Gastrocnemius medialis (tissue), 4 donors: ENCODE measurements around the gene ASIC1. TPM values are rescaled to one million over a fixed set of nuclear protein-coding genes. Genes with fewer than 3 reads are reported as not detected.

Source experiments
- ATAC-seq, 2 donors: fragments of 150-250 bp; one replicate each; pipeline ENCODE4 v1.9.1; 2016
- DNase-seq, 2 donors: peaks; one replicate each; pipeline ENCODE4 v3.0.0-alpha.2; 2019
- H3K27ac ChIP-seq, 4 donors: fragments of 200-600 bp; sonication (generic); 1 replicate in 1 of 4; 2 replicates in 3 of 4; pipeline ENCODE4 v1.5.1; 2016 to 2018; ENCODE audit warnings: mild to moderate bottlenecking in 2 of 4, moderate library complexity in 1 of 4
- H3K27me3 ChIP-seq, 3 donors: fragments of 200-600 bp; sonication (generic) in 2 of 3; 1 replicate in 1 of 3; 2 replicates in 2 of 3; pipeline versions ENCODE4 v1.5.1 to v1.6.0; 2016 to 2019; ENCODE audit warnings: mild to moderate bottlenecking in 1 of 3, moderate library complexity in 1 of 3
- H3K36me3 ChIP-seq, 2 donors: fragments of 200-600 bp; sonication (generic) in 1 of 2; one replicate each; pipeline ENCODE4 v1.5.1; 2017 to 2018
- H3K4me1 ChIP-seq, 2 donors: fragments of 200-600 bp; sonication (generic) in 1 of 2; one replicate each; pipeline ENCODE4 v1.5.1; 2016 to 2017; ENCODE audit warnings: mild to moderate bottlenecking in 2 of 2
- H3K4me3 ChIP-seq, 4 donors: fragments of 200-600 bp; sonication (generic) in 3 of 4; 1 replicate in 1 of 4; 2 replicates in 3 of 4; pipeline ENCODE4 v1.5.1; 2016 to 2019; ENCODE audit warnings: mild to moderate bottlenecking in 2 of 4
- H3K9me3 ChIP-seq, 3 donors: fragments of 200-600 bp; sonication (generic) in 2 of 3; 1 replicate in 1 of 3; 2 replicates in 2 of 3; pipeline ENCODE4 v1.5.1; 2016 to 2019
- CTCF ChIP-seq, 5 experiments: fragments of 450-650 bp in 3 of 5; fragments of 200-600 bp in 2 of 5; sonication (generic) in 2 of 5; IDR thresholded peaks in 4 of 5; conservative IDR thresholded peaks in 1 of 5; 1 replicate in 4 of 5; 2 replicates in 1 of 5; pipeline ENCODE4 v1.5.1; 2016 to 2019; ENCODE audit warnings: antibody characterized with exemption in 5 of 5, mild to moderate bottlenecking in 3 of 5, moderate library complexity in 3 of 5
- POLR2A ChIP-seq, 2 donors: fragments of 450-650 bp; IDR thresholded peaks; one replicate each; pipeline ENCODE4 v1.6.1; 2017; ENCODE audit warnings: antibody characterized with exemption in 2 of 2, mild to moderate bottlenecking in 2 of 2, moderate library complexity in 2 of 2
- in situ Hi-C, 4 donors: fragments of 200-750 bp; cut with MboI; loops; one replicate each; pipeline versions ENCODE4 v1.15.0 to v1.8.0; 2017; ENCODE audit warnings: low sequenced_read_pairs in 4 of 4
- intact Hi-C: fragments of 100-400 bp; cut with DNase I; formaldehyde crosslinking; loops from one replicate; pipeline ENCODE4 v1.15.1; 2023; ENCODE audit warnings: low total_unique reads
- total RNA-seq, 4 donors: library from RNA; depleted of rRNA; stranded (reverse); fragments of >200 nt; gene quantifications; one replicate each; pipeline versions ENCODE4 v1.1.0 to v1.2.3, GENCODE V29; 2016

Gene ASIC1
- total RNA-seq, 4 donors from 2014 or later = 0.15 to 0.53 TPM; not detected in 2

DNA sequence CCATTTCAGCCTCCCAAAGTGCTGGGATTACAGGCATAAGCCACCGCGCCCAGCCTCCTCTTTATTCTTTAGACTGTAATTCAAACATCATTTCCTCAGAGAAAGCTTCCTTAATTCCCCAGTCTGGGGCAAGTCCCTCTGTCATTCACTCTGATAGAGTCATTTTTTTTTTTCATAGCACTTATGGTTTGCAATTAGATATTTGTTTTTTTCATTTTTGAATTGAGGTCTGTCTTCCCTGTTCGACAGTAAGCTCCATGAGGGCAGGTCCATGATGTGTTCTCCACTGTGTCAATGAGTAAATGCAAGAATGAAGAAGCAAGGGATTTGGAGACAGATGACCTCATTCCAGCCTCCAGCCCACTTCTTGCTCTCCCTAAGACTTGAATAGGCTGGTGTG, 12.1 kb downstream of the ASIC1 start:
- intact Hi-C loops = no loop called here
- Histone ChIP-seq H3K27me3 (no peaks in the 10 kb centered on the region), H3K36me3 (no peaks in the 10 kb centered on the region), H3K4me3 (no peak overlapping the region), H3K9me3 (no peaks in the 10 kb centered on the region), H3K4me1 (no peaks in the 10 kb centered on the region), H3K27ac (no peak overlapping the region)
- DNase-seq (no peak), ATAC-seq (no peak)
- TF ChIP-seq POLR2A (IDR thresholded peaks at IDR 0.05) (no peak), CTCF (IDR thresholded peaks at IDR 0.05 in 4 of 5, conservative IDR thresholded peaks at IDR 0.05 in 1 of 5) (no peak)
- in situ Hi-C loops = loop anchor here in 1 of 4 donors (5.0 kb wide), 1 partner anchor 97 kb away; the partner anchor contains the start of gene AQP6

- ATAC-seq = peak; percentile 76 to 86
- in situ Hi-C loops = loop anchor here in 3 of 4 donors (5.0 to 10.0 kb wide), 3 partner anchors 104 to 244 kb away; no protein-coding TSS in a partner anchor
- Histone ChIP-seq H3K9me3 (no peaks in the 10 kb centered on the region), H3K4me3 (no peak overlapping the region), H3K4me1 (peaks cover 0 to 2% of the 10 kb centered on the region in 2 donors), H3K27me3 (no peaks in the 10 kb centered on the region), H3K36me3 (no peaks in the 10 kb centered on the region), H3K27ac (no peak overlapping the region)
- peak; percentile 61 to 66 for DNase-seq
- intact Hi-C loops = loop anchor here (1.0 kb wide), 2 partner anchors 31 to 102 kb away; no protein-coding TSS in a partner anchor
- TF ChIP-seq CTCF (IDR thresholded peaks at IDR 0.05 in 4 of 5, conservative IDR thresholded peaks at IDR 0.05 in 1 of 5) (peak; percentile 71 to 93 (median 86)), POLR2A (IDR thresholded peaks at IDR 0.05) (no peak)
Measured at GRCh38 chr12:50070314-50071060, 13.1 kb downstream of the ASIC1 start.

GRCh38 chr12:50072198-50072907, 15.0 kb downstream of the ASIC1 start:
- DNase-seq = no peak
- TF ChIP-seq POLR2A (IDR thresholded peaks at IDR 0.05) (no peak), CTCF (IDR thresholded peaks at IDR 0.05 in 4 of 5, conservative IDR thresholded peaks at IDR 0.05 in 1 of 5) (no peak)
- H3K27me3 ChIP-seq = no peaks in the 10 kb centered on the region
- in situ Hi-C loops (loop anchor here in 3 of 4 donors (5.0 to 10.0 kb wide), 3 partner anchors 102 to 242 kb away; no protein-coding TSS in a partner anchor), intact Hi-C loops (no loop called here)
- no peak for ATAC-seq
- H3K27ac ChIP-seq = no peak overlapping the region
- peaks cover 0 to 3% of the 10 kb centered on the region in 2 donors for H3K4me1 ChIP-seq
- H3K4me3 ChIP-seq = no peak overlapping the region
- H3K36me3 ChIP-seq = no peaks in the 10 kb centered on the region
- no peaks in the 10 kb centered on the region for H3K9me3 ChIP-seq

DNA sequence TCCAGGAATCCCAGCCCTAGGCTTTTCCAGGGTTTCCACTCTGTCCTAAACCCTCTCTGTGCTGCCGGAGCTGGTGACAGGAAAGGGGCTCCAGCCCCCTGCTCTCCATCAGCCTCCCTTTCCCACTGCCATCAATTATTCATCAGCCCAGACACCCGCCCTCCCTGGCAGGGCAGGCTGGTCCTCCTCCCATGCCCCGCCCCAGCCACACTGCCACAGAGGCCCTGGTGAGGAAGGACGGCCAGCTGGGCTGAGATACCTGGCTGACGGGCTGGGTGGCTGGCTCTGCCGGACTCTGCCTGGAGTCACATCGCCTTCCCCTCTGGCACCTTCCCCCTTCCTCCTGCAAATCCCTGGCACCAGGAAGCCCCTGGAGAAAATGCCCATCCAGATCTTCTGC, 15.8 kb downstream of the ASIC1 start:
- no peaks in the 10 kb centered on the region for H3K9me3 ChIP-seq
- no peak overlapping the region for H3K4me3 ChIP-seq
- peaks cover 0 to 3% of the 10 kb centered on the region in 2 donors for H3K4me1 ChIP-seq
- ATAC-seq (no peak), DNase-seq (no peak)
- no peak overlapping the region for H3K27ac ChIP-seq
- H3K27me3 ChIP-seq = no peaks in the 10 kb centered on the region
- TF ChIP-seq CTCF (IDR thresholded peaks at IDR 0.05 in 4 of 5, conservative IDR thresholded peaks at IDR 0.05 in 1 of 5) (no peak), POLR2A (IDR thresholded peaks at IDR 0.05) (no peak)
- in situ Hi-C loops (loop anchor here in 3 of 4 donors (5.0 to 10.0 kb wide), 3 partner anchors 102 to 242 kb away; no protein-coding TSS in a partner anchor), intact Hi-C loops (no loop called here)
- no peaks in the 10 kb centered on the region for H3K36me3 ChIP-seq
